H1 (cell line): ENCODE measurements around the gene TIMP4.

Source experiments
- CREB1 ChIP-seq: IDR thresholded peaks from 2 replicates; pipeline ENCODE4 v1.6.1; 2012; ENCODE audit warnings: inconsistent platforms
- EP300 ChIP-seq, 2 experiments: IDR thresholded peaks; 1 replicate in 1 of 2; 2 replicates in 1 of 2; pipeline ENCODE4 v1.6.1; 2011 to 2012; ENCODE audit warnings: low read depth in 2 of 2, low read length in 2 of 2, mild to moderate bottlenecking in 2 of 2, borderline replicate concordance in 1 of 2, inconsistent platforms in 1 of 2, moderate library complexity in 1 of 2
- EZH2 ChIP-seq: fragments of 200-600 bp; sonication (generic); IDR thresholded peaks from 2 replicates; pipeline ENCODE4 v1.7.1; 2012; ENCODE audit warnings: low read depth, mild to moderate bottlenecking, moderate library complexity, low read length, inconsistent platforms; ENCODE audit not compliant: severe bottlenecking
- GTF2F1 ChIP-seq: IDR thresholded peaks from 2 replicates; pipeline ENCODE4 v1.6.1; 2012; ENCODE audit warnings: low read depth, low read length, improper control_type of control experiment, borderline replicate concordance
- KDM5A ChIP-seq: fragments of 200-600 bp; IDR thresholded peaks from 2 replicates; pipeline ENCODE4 v1.7.1; 2012; ENCODE audit warnings: mild to moderate bottlenecking, low read length, inconsistent platforms, mixed read lengths
- MAFK ChIP-seq: IDR thresholded peaks from 2 replicates; pipeline ENCODE4 v1.6.1; 2012; ENCODE audit warnings: low read depth, mild to moderate bottlenecking, improper control_type of control experiment, low read length
- POLR2A ChIP-seq, 2 experiments: IDR thresholded peaks; 1 replicate in 1 of 2; 2 replicates in 1 of 2; pipeline ENCODE4 v1.6.1; 2011; ENCODE audit warnings: low read depth in 2 of 2, low read length in 2 of 2, mild to moderate bottlenecking in 2 of 2; ENCODE audit errors: control extremely low read depth in 1 of 2
- TCF12 ChIP-seq: IDR thresholded peaks from 2 replicates; pipeline ENCODE4 v1.6.1; 2011; ENCODE audit warnings: low read depth, mild to moderate bottlenecking, low read length

GRCh38 chr3:12141350-12141749 is 17.4 kb downstream of the TIMP4 start:
- no peak for TF ChIP-seq KDM5A
- no peak for TF ChIP-seq GTF2F1
- TF ChIP-seq CREB1, result no peak
- no peak for TF ChIP-seq MAFK
- no peak for TF ChIP-seq EZH2
- no peak for TF ChIP-seq POLR2A (IDR thresholded peaks at IDR 0.05; ENCODE audit: control extremely low read depth in 1 of 2, low read depth in 2 of 2, low read length in 2 of 2)
- no peak for TF ChIP-seq TCF12
- TF ChIP-seq EP300 (IDR thresholded peaks at IDR 0.05; ENCODE audit: borderline replicate concordance in 1 of 2, low read depth in 2 of 2, low read length in 2 of 2), result no peak
